HPDE6-E6E7 (cell line): ENCODE data around the gene TTBK2.
"Not testable (repeated sequence)": the region's sequence is repeated elsewhere in the genome, so short reads cannot be mapped to it uniquely, and the experiment has no call there.

Experiments used
- DNase-seq: peaks from one replicate; pipeline ENCODE4 v3.0.0; 2011; ENCODE audit warnings: missing footprints; ENCODE audit errors: extremely low spot score

TTBK2 gene

GRCh38 chr15:42826251-42826890 is 94.2 kb downstream of the TTBK2 start:
- DNase-seq, result peak; percentile 34

- DNase-seq, result no peak
These were observed 95.0 kb downstream of the TTBK2 start for GRCh38 chr15:42825599-42825998.

GRCh38 chr15:42820811-42821210 is 99.8 kb downstream of the TTBK2 start:
- DNase-seq, result no peak

GRCh38 chr15:42819786-42820185 is 100.8 kb downstream of the TTBK2 start:
- DNase-seq, result no peak

- DNase-seq, result no peak
These were observed 109.1 kb downstream of the TTBK2 start for GRCh38 chr15:42811433-42811832.

- no peak for DNase-seq
These were observed 111.7 kb downstream of the TTBK2 start for GRCh38 chr15:42808913-42809312.

- DNase-seq, result no peak
These were observed 115.3 kb downstream of the TTBK2 start for GRCh38 chr15:42805266-42805665.

- DNase-seq, result no peak
These were observed 115.8 kb downstream of the TTBK2 start for GRCh38 chr15:42804739-42805138.

GRCh38 chr15:42803436-42803835 is 117.1 kb downstream of the TTBK2 start:
- DNase-seq, result no peak

GRCh38 chr15:42802168-42802567 is 118.4 kb downstream of the TTBK2 start:
- DNase-seq, result no peak

GRCh38 chr15:42800731-42801474 is 119.7 kb downstream of the TTBK2 start:
- DNase-seq, result no peak

GRCh38 chr15:42798802-42799201 is 121.8 kb downstream of the TTBK2 start:
- DNase-seq, result no peak

GRCh38 chr15:42796955-42797782 is 123.4 kb downstream of the TTBK2 start:
- no peak for DNase-seq

- DNase-seq, result no peak
These were observed 131.9 kb downstream of the TTBK2 start for GRCh38 chr15:42788725-42789124.

- no peak for DNase-seq
These were observed 133.6 kb downstream of the TTBK2 start for GRCh38 chr15:42786978-42787377.

- DNase-seq, result no peak
These were observed 135.0 kb downstream of the TTBK2 start for GRCh38 chr15:42785569-42785968.

GRCh38 chr15:42784705-42785104 is 135.9 kb downstream of the TTBK2 start:
- no peak for DNase-seq

- no peak for DNase-seq
These were observed 137.9 kb downstream of the TTBK2 start for GRCh38 chr15:42782716-42783115.

- no peak for DNase-seq
These were observed 145.2 kb downstream of the TTBK2 start for GRCh38 chr15:42775416-42775815.

GRCh38 chr15:42772901-42773300 is 147.7 kb downstream of the TTBK2 start:
- DNase-seq, result no peak

- DNase-seq, result no peak
These were observed 148.4 kb downstream of the TTBK2 start for GRCh38 chr15:42772144-42772543.

GRCh38 chr15:42766109-42766508 is 154.5 kb downstream of the TTBK2 start:
- not testable (repeated sequence) for DNase-seq
